OCI-LY3 (cell line): ENCODE data around the gene TNS3.

Source experiments
- CTCF ChIP-seq: fragments of 200-600, 300-600 bp; sonication (generic); IDR thresholded peaks from 2 replicates; pipeline ENCODE4 v1.5.1; 2014; ENCODE audit warnings: antibody characterized with exemption, low read length, low read depth
- EZH2phosphoT487 ChIP-seq: fragments of 200-600 bp; shearing (Covaris generic); IDR thresholded peaks from 2 replicates; pipeline ENCODE4 v1.6.1; 2018; ENCODE audit warnings: antibody characterized with exemption, mixed run types, low read depth

- TF ChIP-seq CTCF (no peak), EZH2phosphoT487 (no peak)
Observed at GRCh38 chr7:47449810-47450590, 131.9 kb downstream of the TNS3 start.
